HEK293 (cell line): ENCODE data around the gene CMBL.

ENCODE experiments used
- CTCF ChIA-PET: fragments of 350-600 bp; formaldehyde crosslinking; extraction: SDS; loops from one replicate; lab custom pipeline; 2021; ENCODE audit warnings: antibody characterized with exemption; lab: Yijun Ruan, JAX
- POLR2A ChIA-PET: fragments of 300-600 bp; formaldehyde crosslinking; extraction: SDS; loops from one replicate; lab custom pipeline; 2020; ENCODE audit warnings: antibody characterized with exemption, inconsistent platforms; lab: Yijun Ruan, JAX
- H3K27ac ChIP-seq: fragments of 200-500 bp; sonication (Bioruptor generic); 2 replicates; pipeline ENCODE4 v1.5.1; 2014; ENCODE audit warnings: low read depth, low read length, control low read depth, inconsistent platforms; ENCODE audit errors: extremely low read depth
- H3K36me3 ChIP-seq, 2 experiments: fragments of 200-500 bp in 1 of 2; sonication (Bioruptor generic) in 1 of 2; 1 replicate in 1 of 2; 2 replicates in 1 of 2; pipeline ENCODE4 v1.5.1; 2014 to 2017; ENCODE audit warnings: inconsistent platforms in 2 of 2, low read length in 2 of 2; ENCODE audit not compliant: control insufficient read depth in 2 of 2, insufficient read depth in 1 of 2
- H3K4me1 ChIP-seq: fragments of 200-500 bp; sonication (Bioruptor generic); 2 replicates; pipeline ENCODE4 v1.5.1; 2014; ENCODE audit warnings: mild to moderate bottlenecking, low read length, inconsistent platforms; ENCODE audit not compliant: control insufficient read depth, insufficient read depth
- H3K4me3 ChIP-seq: 2 replicates; pipeline ENCODE4 v1.5.1; 2011; ENCODE audit warnings: low read depth, mild to moderate bottlenecking, control low read depth, low read length, moderate library complexity
- H3K9me3 ChIP-seq: fragments of 200-500 bp; sonication (Bioruptor generic); 2 replicates; pipeline ENCODE4 v1.5.1; 2014; ENCODE audit warnings: low read depth, low read length, inconsistent platforms; ENCODE audit not compliant: control insufficient read depth, insufficient read depth
- INSM2 ChIP-seq: fragments of 450-650 bp; formaldehyde crosslinking; IDR thresholded peaks from 2 replicates; pipeline ENCODE4 v1.5.1; 2016; ENCODE audit warnings: missing biosample characterization, missing genetic modification characterization
- SCRT2 ChIP-seq: fragments of 450-650 bp; formaldehyde crosslinking; IDR thresholded peaks from 2 replicates; pipeline ENCODE4 v1.5.1; 2016; ENCODE audit warnings: missing biosample characterization, missing genetic modification characterization
- YY2 ChIP-seq: fragments of 450-650 bp; formaldehyde crosslinking; IDR thresholded peaks from 2 replicates; pipeline ENCODE4 v1.5.1; 2016; ENCODE audit warnings: missing biosample characterization, missing genetic modification characterization
- ZFP37 ChIP-seq: fragments of 450-650 bp; formaldehyde crosslinking; IDR thresholded peaks from 2 replicates; pipeline ENCODE4 v1.5.1; 2016; ENCODE audit warnings: missing biosample characterization, missing genetic modification characterization
- ZNF155 ChIP-seq: fragments of 450-650 bp; formaldehyde crosslinking; IDR thresholded peaks from 2 replicates; pipeline ENCODE4 v1.5.1; 2016; ENCODE audit warnings: missing biosample characterization, missing genetic modification characterization
- ZNF350 ChIP-seq: fragments of 450-650 bp; formaldehyde crosslinking; IDR thresholded peaks from 2 replicates; pipeline ENCODE4 v1.5.0; 2017; ENCODE audit warnings: missing biosample characterization, mild to moderate bottlenecking, missing genetic modification characterization
- ZNF37A ChIP-seq: fragments of 450-650 bp; IDR thresholded peaks from 2 replicates; pipeline ENCODE4 v1.5.1; 2018; ENCODE audit warnings: missing biosample characterization, missing genetic modification characterization
- ZNF521 ChIP-seq: fragments of 450-650 bp; formaldehyde crosslinking; IDR thresholded peaks from 2 replicates; pipeline ENCODE4 v1.5.1; 2017; ENCODE audit warnings: missing biosample characterization, mild to moderate bottlenecking, missing genetic modification characterization
- ZNF549 ChIP-seq: fragments of 450-650 bp; IDR thresholded peaks from 2 replicates; pipeline ENCODE4 v1.5.1; 2018; ENCODE audit warnings: missing biosample characterization, missing genetic modification characterization, mild to moderate bottlenecking, inconsistent platforms, moderate library complexity
- ZNF600 ChIP-seq: fragments of 450-650 bp; formaldehyde crosslinking; IDR thresholded peaks from 2 replicates; pipeline ENCODE4 v1.5.1; 2016; ENCODE audit warnings: missing biosample characterization, missing genetic modification characterization
- ZNF623 ChIP-seq: fragments of 450-650 bp; formaldehyde crosslinking; IDR thresholded peaks from 2 replicates; pipeline ENCODE4 v1.5.1; 2016; ENCODE audit warnings: missing biosample characterization, missing genetic modification characterization
- ZNF645 ChIP-seq: fragments of 450-650 bp; formaldehyde crosslinking; IDR thresholded peaks from 2 replicates; pipeline ENCODE4; 2016; ENCODE audit warnings: missing biosample characterization, missing genetic modification characterization
- ZNF670 ChIP-seq: fragments of 450-650 bp; formaldehyde crosslinking; IDR thresholded peaks from 2 replicates; pipeline ENCODE4 v1.5.1; 2016; ENCODE audit warnings: missing biosample characterization, missing genetic modification characterization, low read depth
- ZNF707 ChIP-seq: fragments of 450-650 bp; formaldehyde crosslinking; IDR thresholded peaks from 2 replicates; pipeline ENCODE4 v1.5.1; 2016; ENCODE audit warnings: missing biosample characterization, missing genetic modification characterization
- ZNF777 ChIP-seq: fragments of 450-650 bp; formaldehyde crosslinking; IDR thresholded peaks from 2 replicates; pipeline ENCODE4 v1.5.1; 2017; ENCODE audit warnings: missing biosample characterization, missing genetic modification characterization, borderline replicate concordance
- ZSCAN5A ChIP-seq: fragments of 450-650 bp; formaldehyde crosslinking; IDR thresholded peaks from 2 replicates; pipeline ENCODE4 v1.5.1; 2016; ENCODE audit warnings: missing biosample characterization, missing genetic modification characterization
- TF ChIP-seq, protein P1 (sequence below): fragments of 450-650 bp; formaldehyde crosslinking; IDR thresholded peaks from 2 replicates; pipeline ENCODE4 v1.5.1; 2016; ENCODE audit warnings: missing biosample characterization, missing genetic modification characterization
- TF ChIP-seq, protein P2 (sequence below): fragments of 450-650 bp; formaldehyde crosslinking; IDR thresholded peaks from 2 replicates; pipeline ENCODE4 v1.5.1; 2016; ENCODE audit warnings: missing biosample characterization, missing genetic modification characterization
- TF ChIP-seq, protein P3 (sequence below): fragments of 450-650 bp; formaldehyde crosslinking; conservative IDR thresholded peaks from 2 replicates; pipeline ENCODE4 v1.5.1; 2016; ENCODE audit warnings: low read depth, missing biosample characterization, missing genetic modification characterization

CMBL gene

GRCh38 chr5:10265245-10266109 is 42.2 kb downstream of the CMBL start:
- Histone ChIP-seq H3K4me3 (no peak overlapping the region), H3K36me3 (peaks cover 50 to 56% of the 10 kb centered on the region in 2 experiments), H3K27ac (no peak overlapping the region), H3K4me1 (peaks cover 3% of the 10 kb centered on the region; the same call in 1 of the 2 replicates), H3K9me3 (no peaks in the 10 kb centered on the region)
- ChIA-PET POLR2A (interaction anchor here (1.1 to 2.6 kb wide), 5 partner anchors 11 to 286 kb away, joined by 3 to 10 read pairs (median 5); partner anchors contain the start of genes ATPSCKMT, CCT5 and MARCHF6), CTCF (interaction anchor here (0.8 to 1.8 kb wide), 2 partner anchors 14 to 18 kb away, joined by 3 to 6 read pairs; no protein-coding TSS in a partner anchor)
- TF ChIP-seq ZNF600 (peak; percentile 46; the same call in 1 of the 2 replicates), ZNF155 (tag by site-specific recombination) (no peak)

- H3K36me3 ChIP-seq: peaks cover 55 to 65% of the 10 kb centered on the region in 2 experiments
- POLR2A ChIA-PET: interaction anchor here (1.5 to 2.6 kb wide), 4 partner anchors 10 to 89 kb away, joined by 5 to 10 read pairs (median 7); partner anchors contain the start of genes ATPSCKMT, CCT5 and MARCHF6
- CTCF ChIA-PET: interaction anchor here (1.8 kb wide), 1 partner anchor 19 kb away, joined by 6 read pairs; no protein-coding TSS in a partner anchor
- peaks cover 3% of the 10 kb centered on the region; the same call in 1 of the 2 replicates for H3K4me1 ChIP-seq
- no peak overlapping the region for H3K4me3 ChIP-seq
- H3K27ac ChIP-seq: no peak overlapping the region
- no peaks in the 10 kb centered on the region for H3K9me3 ChIP-seq
- TF ChIP-seq SCRT2 (tag by site-specific recombination) (peak; percentile 51), ZSCAN5A (no peak)
- TF ChIP-seq, all 188 proteins: peak for 1
These were observed 43.1 kb downstream of the CMBL start for GRCh38 chr5:10264604-10265003.

GRCh38 chr5:10262995-10263394 is 44.7 kb downstream of the CMBL start:
- peaks cover 71 to 81% of the 10 kb centered on the region in 2 experiments for H3K36me3 ChIP-seq
- POLR2A ChIA-PET: interaction anchor here (1.3 to 2.6 kb wide), 3 partner anchors 8 to 90 kb away, joined by 5 to 10 read pairs (median 8); partner anchors contain the start of genes ATPSCKMT, CCT5 and MARCHF6
- no peak overlapping the region for H3K27ac ChIP-seq
- CTCF ChIA-PET: interaction anchor here (0.5 to 1.2 kb wide), 4 partner anchors 18 to 103 kb away, joined by 3 to 5 read pairs (median 4); no protein-coding TSS in a partner anchor
- no peak overlapping the region for H3K4me3 ChIP-seq
- H3K4me1 ChIP-seq: peaks cover 3% of the 10 kb centered on the region; the same call in 1 of the 2 replicates
- H3K9me3 ChIP-seq: no peaks in the 10 kb centered on the region
- TF ChIP-seq ZNF521 (tag by site-specific recombination) (no peak), ZNF777 (tag by site-specific recombination) (no peak), INSM2 (no peak), ZNF549 (tag by site-specific recombination) (no peak), ZNF37A (tag by site-specific recombination) (no peak), YY2 (tag by site-specific recombination) (no peak), ZNF600 (no peak), ZFP37 (tag by site-specific recombination) (no peak), ZNF707 (tag by site-specific recombination) (no peak), ZNF670 (tag by site-specific recombination) (no peak), ZNF645 (tag by site-specific recombination) (no peak), ZNF350 (tag by site-specific recombination) (no peak), ZNF623 (tag by site-specific recombination) (no peak)
- TF ChIP-seq, protein P1, sequence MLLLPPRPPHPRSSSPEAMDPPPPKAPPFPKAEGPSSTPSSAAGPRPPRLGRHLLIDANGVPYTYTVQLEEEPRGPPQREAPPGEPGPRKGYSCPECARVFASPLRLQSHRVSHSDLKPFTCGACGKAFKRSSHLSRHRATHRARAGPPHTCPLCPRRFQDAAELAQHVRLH (tag by site-specific recombination): no peak
- TF ChIP-seq, protein P2, sequence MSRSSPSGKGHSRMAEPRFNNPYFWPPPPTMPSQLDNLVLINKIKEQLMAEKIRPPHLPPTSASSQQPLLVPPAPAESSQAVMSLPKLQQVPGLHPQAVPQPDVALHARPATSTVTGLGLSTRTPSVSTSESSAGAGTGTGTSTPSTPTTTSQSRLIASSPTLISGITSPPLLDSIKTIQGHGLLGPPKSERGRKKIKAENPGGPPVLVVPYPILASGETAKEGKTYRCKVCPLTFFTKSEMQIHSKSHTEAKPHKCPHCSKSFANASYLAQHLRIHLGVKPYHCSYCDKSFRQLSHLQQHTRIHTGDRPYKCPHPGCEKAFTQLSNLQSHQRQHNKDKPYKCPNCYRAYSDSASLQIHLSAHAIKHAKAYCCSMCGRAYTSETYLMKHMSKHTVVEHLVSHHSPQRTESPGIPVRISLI (tag by site-specific recombination): no peak
- TF ChIP-seq, protein P3, sequence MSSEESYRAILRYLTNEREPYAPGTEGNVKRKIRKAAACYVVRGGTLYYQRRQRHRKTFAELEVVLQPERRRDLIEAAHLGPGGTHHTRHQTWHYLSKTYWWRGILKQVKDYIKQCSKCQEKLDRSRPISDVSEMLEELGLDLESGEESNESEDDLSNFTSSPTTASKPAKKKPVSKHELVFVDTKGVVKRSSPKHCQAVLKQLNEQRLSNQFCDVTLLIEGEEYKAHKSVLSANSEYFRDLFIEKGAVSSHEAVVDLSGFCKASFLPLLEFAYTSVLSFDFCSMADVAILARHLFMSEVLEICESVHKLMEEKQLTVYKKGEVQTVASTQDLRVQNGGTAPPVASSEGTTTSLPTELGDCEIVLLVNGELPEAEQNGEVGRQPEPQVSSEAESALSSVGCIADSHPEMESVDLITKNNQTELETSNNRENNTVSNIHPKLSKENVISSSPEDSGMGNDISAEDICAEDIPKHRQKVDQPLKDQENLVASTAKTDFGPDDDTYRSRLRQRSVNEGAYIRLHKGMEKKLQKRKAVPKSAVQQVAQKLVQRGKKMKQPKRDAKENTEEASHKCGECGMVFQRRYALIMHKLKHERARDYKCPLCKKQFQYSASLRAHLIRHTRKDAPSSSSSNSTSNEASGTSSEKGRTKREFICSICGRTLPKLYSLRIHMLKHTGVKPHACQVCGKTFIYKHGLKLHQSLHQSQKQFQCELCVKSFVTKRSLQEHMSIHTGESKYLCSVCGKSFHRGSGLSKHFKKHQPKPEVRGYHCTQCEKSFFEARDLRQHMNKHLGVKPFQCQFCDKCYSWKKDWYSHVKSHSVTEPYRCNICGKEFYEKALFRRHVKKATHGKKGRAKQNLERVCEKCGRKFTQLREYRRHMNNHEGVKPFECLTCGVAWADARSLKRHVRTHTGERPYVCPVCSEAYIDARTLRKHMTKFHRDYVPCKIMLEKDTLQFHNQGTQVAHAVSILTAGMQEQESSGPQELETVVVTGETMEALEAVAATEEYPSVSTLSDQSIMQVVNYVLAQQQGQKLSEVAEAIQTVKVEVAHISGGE: no peak
